Measurements from ENCODE around the gene PPP1R12A.

Gene PPP1R12A

DNA sequence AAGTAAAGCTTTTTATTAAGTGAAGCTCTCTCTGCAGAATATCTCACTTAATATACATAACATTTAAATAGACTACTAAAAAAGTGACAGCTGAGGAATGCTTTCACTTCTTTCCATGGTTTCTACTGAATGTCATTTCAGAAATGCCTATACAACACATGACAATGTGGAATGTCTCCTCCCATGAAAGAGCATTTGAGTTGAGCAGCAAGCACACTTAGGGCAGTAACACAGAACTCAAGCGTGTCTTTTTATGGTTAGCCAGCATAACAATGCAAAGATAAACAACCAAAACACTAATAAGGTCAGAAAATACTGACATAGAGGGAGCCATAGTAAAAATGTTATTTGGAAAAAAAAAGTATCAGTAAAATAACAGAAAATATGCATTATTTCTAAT, 9.4 kb downstream of the PPP1R12A start:
- TF ChIP-seq, protein P1, sequence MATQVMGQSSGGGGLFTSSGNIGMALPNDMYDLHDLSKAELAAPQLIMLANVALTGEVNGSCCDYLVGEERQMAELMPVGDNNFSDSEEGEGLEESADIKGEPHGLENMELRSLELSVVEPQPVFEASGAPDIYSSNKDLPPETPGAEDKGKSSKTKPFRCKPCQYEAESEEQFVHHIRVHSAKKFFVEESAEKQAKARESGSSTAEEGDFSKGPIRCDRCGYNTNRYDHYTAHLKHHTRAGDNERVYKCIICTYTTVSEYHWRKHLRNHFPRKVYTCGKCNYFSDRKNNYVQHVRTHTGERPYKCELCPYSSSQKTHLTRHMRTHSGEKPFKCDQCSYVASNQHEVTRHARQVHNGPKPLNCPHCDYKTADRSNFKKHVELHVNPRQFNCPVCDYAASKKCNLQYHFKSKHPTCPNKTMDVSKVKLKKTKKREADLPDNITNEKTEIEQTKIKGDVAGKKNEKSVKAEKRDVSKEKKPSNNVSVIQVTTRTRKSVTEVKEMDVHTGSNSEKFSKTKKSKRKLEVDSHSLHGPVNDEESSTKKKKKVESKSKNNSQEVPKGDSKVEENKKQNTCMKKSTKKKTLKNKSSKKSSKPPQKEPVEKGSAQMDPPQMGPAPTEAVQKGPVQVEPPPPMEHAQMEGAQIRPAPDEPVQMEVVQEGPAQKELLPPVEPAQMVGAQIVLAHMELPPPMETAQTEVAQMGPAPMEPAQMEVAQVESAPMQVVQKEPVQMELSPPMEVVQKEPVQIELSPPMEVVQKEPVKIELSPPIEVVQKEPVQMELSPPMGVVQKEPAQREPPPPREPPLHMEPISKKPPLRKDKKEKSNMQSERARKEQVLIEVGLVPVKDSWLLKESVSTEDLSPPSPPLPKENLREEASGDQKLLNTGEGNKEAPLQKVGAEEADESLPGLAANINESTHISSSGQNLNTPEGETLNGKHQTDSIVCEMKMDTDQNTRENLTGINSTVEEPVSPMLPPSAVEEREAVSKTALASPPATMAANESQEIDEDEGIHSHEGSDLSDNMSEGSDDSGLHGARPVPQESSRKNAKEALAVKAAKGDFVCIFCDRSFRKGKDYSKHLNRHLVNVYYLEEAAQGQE (IDR thresholded peaks at IDR 0.05; ENCODE audit: insufficient read depth in 1 of 2, low read depth in 2 of 2, low read length in 2 of 2), result no peak
- TF ChIP-seq SIN3A (IDR thresholded peaks at IDR 0.05; ENCODE audit: borderline replicate concordance, insufficient read depth, low read length) (no peak), TAF1 (IDR thresholded peaks at IDR 0.05; ENCODE audit: borderline replicate concordance, insufficient read depth, low read length) (no peak), FOXP2 (optimal IDR thresholded peaks at IDR 0.05; ENCODE audit: borderline replicate concordance, extremely low read depth, extremely low read length, insufficient read depth) (no peak), POLR2AphosphoS5 (IDR thresholded peaks at IDR 0.05; ENCODE audit: low read depth, low read length) (no peak)

DNA sequence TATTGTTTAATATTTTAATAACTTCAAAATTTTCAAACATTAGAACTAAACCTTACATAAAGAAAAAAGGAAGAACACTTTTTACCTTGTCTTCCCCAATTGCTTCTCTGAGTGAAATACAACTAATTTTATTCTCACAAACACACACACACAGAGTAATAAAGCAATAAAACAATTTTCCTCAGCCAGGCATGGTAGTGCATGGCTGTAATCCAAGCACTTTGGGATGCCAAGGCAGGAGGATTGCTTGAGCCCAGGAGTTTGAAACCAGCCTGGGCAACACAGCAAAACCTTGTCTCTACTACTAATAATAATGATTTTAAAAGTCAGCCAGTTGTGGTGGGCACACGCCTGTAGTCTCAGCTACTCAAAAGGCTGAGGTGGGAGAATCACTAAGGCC, 13.1 kb downstream of the PPP1R12A start:
- TF ChIP-seq, protein P1 (IDR thresholded peaks at IDR 0.05; ENCODE audit: insufficient read depth in 1 of 2, low read depth in 2 of 2, low read length in 2 of 2), result no peak
- TF ChIP-seq POLR2AphosphoS5 (IDR thresholded peaks at IDR 0.05; ENCODE audit: low read depth, low read length), result no peak
- TF ChIP-seq TAF1 (IDR thresholded peaks at IDR 0.05; ENCODE audit: borderline replicate concordance, insufficient read depth, low read length), result no peak
- TF ChIP-seq FOXP2 (optimal IDR thresholded peaks at IDR 0.05; ENCODE audit: borderline replicate concordance, extremely low read depth, extremely low read length, insufficient read depth), result no peak
- TF ChIP-seq SIN3A (IDR thresholded peaks at IDR 0.05; ENCODE audit: borderline replicate concordance, insufficient read depth, low read length), result no peak

DNA sequence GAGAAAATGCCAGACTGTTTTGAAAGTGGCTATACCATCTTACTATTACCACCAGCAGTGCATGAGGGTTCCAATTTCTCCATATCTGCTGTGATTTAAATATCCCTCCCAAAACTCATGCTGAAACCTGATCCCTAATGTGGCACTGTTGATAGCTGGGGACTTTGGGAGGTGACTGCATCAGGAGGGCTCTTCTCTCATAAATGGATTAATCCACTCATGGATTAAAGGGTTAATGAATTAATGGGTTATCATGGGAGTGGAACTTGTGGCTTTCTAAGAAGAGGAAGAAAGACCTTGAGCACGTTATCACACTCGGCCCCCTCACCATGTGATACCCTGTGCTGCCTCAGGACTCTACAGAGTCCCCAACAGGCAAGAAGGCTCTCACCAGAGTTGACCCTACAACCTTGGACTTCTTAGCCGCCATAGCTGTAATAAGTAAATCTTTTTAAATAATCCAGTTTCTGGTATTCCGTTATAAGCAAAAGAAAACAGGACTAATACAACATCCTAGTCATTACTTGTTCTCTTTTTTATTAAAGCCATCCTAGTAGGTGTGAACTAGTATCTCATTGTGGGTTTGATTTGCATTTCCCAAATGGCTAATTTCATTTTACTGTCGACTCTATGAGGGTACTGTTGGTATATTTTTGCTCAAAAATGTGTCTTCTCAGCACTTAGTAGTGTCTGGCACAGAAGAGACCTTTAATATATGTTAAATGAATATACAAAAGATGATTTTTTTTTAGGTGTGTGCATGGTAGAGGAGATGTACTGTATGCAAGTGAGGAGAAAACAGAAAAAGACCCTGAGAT, 14.3 kb downstream of the PPP1R12A start:
- TF ChIP-seq TAF1 (IDR thresholded peaks at IDR 0.05; ENCODE audit: borderline replicate concordance, insufficient read depth, low read length), result no peak
- no peak for TF ChIP-seq FOXP2 (optimal IDR thresholded peaks at IDR 0.05; ENCODE audit: borderline replicate concordance, extremely low read depth, extremely low read length, insufficient read depth)
- no peak for TF ChIP-seq POLR2AphosphoS5 (IDR thresholded peaks at IDR 0.05; ENCODE audit: low read depth, low read length)
- no peak for TF ChIP-seq SIN3A (IDR thresholded peaks at IDR 0.05; ENCODE audit: borderline replicate concordance, insufficient read depth, low read length)
- TF ChIP-seq, protein P1 (IDR thresholded peaks at IDR 0.05; ENCODE audit: insufficient read depth in 1 of 2, low read depth in 2 of 2, low read length in 2 of 2), result no peak

DNA sequence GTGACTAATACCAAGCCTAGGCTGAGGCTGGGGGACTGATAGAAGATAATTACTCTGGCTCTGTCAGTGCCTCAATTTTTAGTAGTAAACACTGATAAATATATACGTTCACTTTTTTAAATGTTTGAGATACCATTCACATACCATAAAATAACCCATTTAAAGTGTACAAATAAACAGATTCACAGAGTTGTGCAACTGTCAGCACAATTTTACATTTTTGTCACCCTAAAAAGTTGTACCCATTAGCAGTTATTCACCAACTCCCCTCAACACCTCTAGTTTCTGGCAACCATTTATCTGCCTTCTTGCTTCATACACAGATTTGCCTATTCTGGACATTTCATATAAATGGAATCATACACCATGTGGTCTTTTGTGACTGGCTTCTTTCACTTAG, 15.1 kb downstream of the PPP1R12A start:
- TF ChIP-seq SIN3A (IDR thresholded peaks at IDR 0.05; ENCODE audit: borderline replicate concordance, insufficient read depth, low read length), result no peak
- no peak for TF ChIP-seq TAF1 (IDR thresholded peaks at IDR 0.05; ENCODE audit: borderline replicate concordance, insufficient read depth, low read length)
- no peak for TF ChIP-seq FOXP2 (optimal IDR thresholded peaks at IDR 0.05; ENCODE audit: borderline replicate concordance, extremely low read depth, extremely low read length, insufficient read depth)
- no peak for TF ChIP-seq POLR2AphosphoS5 (IDR thresholded peaks at IDR 0.05; ENCODE audit: low read depth, low read length)
- TF ChIP-seq, protein P1 (IDR thresholded peaks at IDR 0.05; ENCODE audit: insufficient read depth in 1 of 2, low read depth in 2 of 2, low read length in 2 of 2), result no peak

Data from PFSK-1 (cell line).